SK-N-SH (cell line): ENCODE measurements around the gene SLC37A1. TPM values are rescaled to one million over a fixed set of nuclear protein-coding genes. Genes with fewer than 3 reads are reported as not detected.

Experiments used
- CTCF ChIA-PET: fragments of 300-600, 350-600 bp; formaldehyde crosslinking; extraction: SDS; loops from one replicate; lab custom pipeline; 2021; lab: Yijun Ruan, JAX
- POLR2A ChIA-PET: fragments of 350-600 bp; sonication (Branson Sonifier 250); formaldehyde crosslinking; extraction: SDS; loops from one replicate; lab custom pipeline; 2020; ENCODE audit warnings: antibody characterized with exemption, inconsistent platforms; lab: Yijun Ruan, JAX
- DNase-seq: peaks from one replicate; pipeline ENCODE4 v3.0.0; 2012
- H2AFZ ChIP-seq: fragments of 200-600 bp; sonication (generic); 2 replicates; pipeline ENCODE4 v1.8.1; 2016; ENCODE audit warnings: antibody characterized with exemption, mild to moderate bottlenecking, low read depth
- H3F3A ChIP-seq: fragments of 200-600 bp; sonication (generic); replicated peaks from 2 replicates; pipeline ENCODE3; 2016; ENCODE audit warnings: antibody characterized with exemption, mild to moderate bottlenecking; ENCODE audit not compliant: insufficient read depth
- H3K27ac ChIP-seq, 2 experiments: fragments of 200-500 bp in 1 of 2; fragments of 200-600 bp in 1 of 2; sonication (Bioruptor generic) in 1 of 2; sonication (generic), shearing (Covaris generic) in 1 of 2; 2 replicates each; pipeline versions ENCODE4 v1.5.1 to v1.6.1; 2014 to 2016; ENCODE audit warnings: low read depth in 2 of 2, inconsistent platforms in 1 of 2, low read length in 1 of 2, mild to moderate bottlenecking in 1 of 2, mixed read lengths in 1 of 2
- H3K27me3 ChIP-seq: fragments of 200-600 bp; sonication (generic), shearing (Covaris generic); 2 replicates; pipeline ENCODE4 v1.6.1; 2016; ENCODE audit warnings: mixed run types; ENCODE audit not compliant: insufficient read depth
- H3K36me3 ChIP-seq, 2 experiments: fragments of 200-500 bp in 1 of 2; fragments of 200-600 bp in 1 of 2; sonication (Bioruptor generic) in 1 of 2; sonication (generic) in 1 of 2; replicated peaks in 1 of 2; 2 replicates each; pipeline versions ENCODE3 to v1.5.1; 2014 to 2016; ENCODE audit warnings: low read length in 1 of 2, mild to moderate bottlenecking in 1 of 2; ENCODE audit not compliant: insufficient read depth in 2 of 2, control insufficient read depth in 1 of 2
- H3K4me1 ChIP-seq, 2 experiments: fragments of 200-500 bp in 1 of 2; fragments of 200-600 bp in 1 of 2; sonication (Bioruptor generic) in 1 of 2; sonication (generic), shearing (Covaris generic) in 1 of 2; 2 replicates each; pipeline versions ENCODE4 v1.5.1 to v1.6.1; 2014 to 2016; ENCODE audit warnings: low read depth in 1 of 2, low read length in 1 of 2, mixed run types in 1 of 2; ENCODE audit not compliant: insufficient read depth in 2 of 2, control insufficient read depth in 1 of 2
- H3K4me2 ChIP-seq: fragments of 200-600 bp; sonication (generic), shearing (Covaris generic); 2 replicates; pipeline ENCODE4 v1.6.1; 2017; ENCODE audit warnings: mixed run types
- H3K4me3 ChIP-seq, 2 experiments: fragments of 200-500 bp in 1 of 2; fragments of 200-600 bp in 1 of 2; sonication (Bioruptor generic) in 1 of 2; sonication (generic), shearing (Covaris generic) in 1 of 2; 2 replicates each; pipeline versions ENCODE4 v1.5.1 to v1.8.1; 2014 to 2016; ENCODE audit warnings: low read depth in 2 of 2, inconsistent platforms in 1 of 2, low read length in 1 of 2, mild to moderate bottlenecking in 1 of 2, mixed read lengths in 1 of 2, moderate library complexity in 1 of 2
- H3K79me2 ChIP-seq: fragments of 200-600 bp; sonication (generic); 2 replicates; pipeline ENCODE4 v1.8.1; 2017; ENCODE audit warnings: mild to moderate bottlenecking; ENCODE audit not compliant: insufficient read depth
- H3K9ac ChIP-seq: fragments of 200-600 bp; sonication (generic); 2 replicates; pipeline ENCODE4 v1.6.1; 2017; ENCODE audit warnings: mixed run types
- H3K9me2 ChIP-seq: fragments of 200-600 bp; sonication (generic); 2 replicates; pipeline ENCODE4 v1.6.1; 2017; ENCODE audit warnings: mixed run types
- H3K9me3 ChIP-seq: fragments of 200-600 bp; sonication (generic); 2 replicates; pipeline ENCODE4 v1.6.1; 2017; ENCODE audit warnings: mixed run types, mild to moderate bottlenecking, moderate library complexity
- H4K20me1 ChIP-seq: fragments of 200-600 bp; sonication (generic); 2 replicates; pipeline ENCODE4 v1.6.1; 2017; ENCODE audit warnings: mild to moderate bottlenecking, mixed run types; ENCODE audit not compliant: insufficient read depth
- CHD2 ChIP-seq: fragments of 150-350 bp; IDR thresholded peaks from 2 replicates; pipeline ENCODE4 v1.6.1; 2018; ENCODE audit warnings: low read length; ENCODE audit not compliant: partially characterized antibody
- EP300 ChIP-seq, 2 experiments: IDR thresholded peaks; 2 replicates each; pipeline versions ENCODE4 v1.4.0 to v1.6.1; 2012; ENCODE audit warnings: borderline replicate concordance in 1 of 2, low read depth in 1 of 2, low read length in 1 of 2
- EZH2phosphoT487 ChIP-seq: fragments of 200-600 bp; sonication (generic); IDR thresholded peaks from 2 replicates; pipeline ENCODE4 v1.6.1; 2017; ENCODE audit warnings: low read depth, mixed run types, mild to moderate bottlenecking, antibody characterized with exemption, moderate library complexity, borderline replicate concordance
- FOXM1 ChIP-seq: IDR thresholded peaks from 2 replicates; pipeline ENCODE4 v1.4.0; 2012; ENCODE audit warnings: low read depth, mild to moderate bottlenecking
- MXI1 ChIP-seq: IDR thresholded peaks from 2 replicates; pipeline ENCODE4 v1.6.1; 2012; ENCODE audit warnings: mild to moderate bottlenecking, low read depth, low read length, improper control_type of control experiment
- NFIC ChIP-seq: IDR thresholded peaks from 2 replicates; pipeline ENCODE4 v1.4.0; 2012; ENCODE audit warnings: borderline replicate concordance
- RXRA ChIP-seq: IDR thresholded peaks from 2 replicates; pipeline ENCODE4 v1.4.0; 2012; ENCODE audit warnings: low read depth, mild to moderate bottlenecking, borderline replicate concordance
- SIN3A ChIP-seq: IDR thresholded peaks from 2 replicates; pipeline ENCODE4 v1.6.1; 2012; ENCODE audit warnings: low read depth, mild to moderate bottlenecking, low read length, moderate library complexity, borderline replicate concordance
- TEAD4 ChIP-seq: IDR thresholded peaks from 2 replicates; pipeline ENCODE4 v1.4.0; 2012; ENCODE audit warnings: mild to moderate bottlenecking, borderline replicate concordance; ENCODE audit not compliant: insufficient read depth
- YY1 ChIP-seq: IDR thresholded peaks from 2 replicates; pipeline ENCODE4 v1.4.0; 2012; ENCODE audit warnings: low read depth, mild to moderate bottlenecking
- whole genome bisulfite sequencing: methylation state at CpG from one replicate; pipeline ENCODE4 v1.1.6; 2017; ENCODE audit warnings: low lambda C conversion rate; 5-methylcytosine and 5-hydroxymethylcytosine counted together
- polyA plus RNA-seq, 3 experiments: library from polyadenylated mRNA; depleted of rRNA; stranded (reverse); fragments of >200 nt; gene quantifications; 2 replicates each; pipeline ENCODE4 v1.2.3, GENCODE V29; 2012
- TF ChIP-seq, protein P1 (sequence below): fragments of 200-600 bp; sonication (generic); IDR thresholded peaks from 2 replicates; pipeline ENCODE4 v1.6.1; 2017; ENCODE audit warnings: antibody characterized with exemption, mild to moderate bottlenecking, moderate library complexity
- TF ChIP-seq, protein P2 (sequence below): fragments of 150-350 bp; IDR thresholded peaks from 2 replicates; pipeline ENCODE4 v1.6.1; 2016; ENCODE audit warnings: mild to moderate bottlenecking, low read depth, low read length

SLC37A1 gene
- polyA plus RNA-seq, 1 of the 3 experiments (the other 2 are of a cell fraction), result 2.8 TPM

DNA sequence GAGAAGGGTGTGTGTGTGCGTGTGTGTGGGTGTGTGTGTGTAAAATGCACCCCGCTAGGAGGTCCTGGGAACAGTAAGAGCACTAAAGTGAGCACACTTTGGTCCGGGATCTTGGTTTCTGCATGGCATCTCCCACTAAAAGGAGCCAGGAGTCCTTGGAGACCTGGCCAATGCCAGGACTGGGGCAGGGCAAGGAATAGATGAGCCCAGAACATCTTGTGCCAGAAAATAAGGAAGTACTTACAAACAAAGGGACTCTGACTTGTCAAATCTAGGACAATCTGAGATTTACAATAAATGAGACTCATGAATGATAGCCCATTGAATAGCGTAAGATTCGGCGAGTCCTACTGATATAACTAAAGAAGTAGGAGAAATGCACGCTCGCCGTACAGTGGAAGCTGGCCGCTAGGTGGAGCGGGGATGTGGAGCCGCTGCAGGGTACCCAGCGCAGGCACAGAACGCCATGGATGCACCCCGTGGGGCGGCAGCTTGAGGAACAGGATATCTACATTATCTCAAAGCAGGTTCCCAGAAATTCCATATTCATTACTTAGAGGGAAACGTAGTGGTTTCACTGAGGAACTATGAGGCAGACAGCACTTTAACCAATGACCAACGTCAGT, 7.1 kb downstream of the SLC37A1 start:
- no peaks in the 10 kb centered on the region for H3F3A ChIP-seq
- H3K79me2 ChIP-seq, result no peaks in the 10 kb centered on the region
- no peak overlapping the region for H3K27ac ChIP-seq
- H4K20me1 ChIP-seq, result no peaks in the 10 kb centered on the region
- DNase-seq, result peak; percentile 62
- H3K4me3 ChIP-seq, result no peak overlapping the region
- 79% methylated on average over 18 of the region's 18 CpGs for WGBS
- TF ChIP-seq SIN3A (no peak), NFIC (no peak)
- TF ChIP-seq, all 33 proteins: peak for 0
- no peak overlapping the region for H3K4me2 ChIP-seq
- no peaks in the 10 kb centered on the region for H3K9me3 ChIP-seq
- no peak overlapping the region for H2AFZ ChIP-seq
- no peaks in the 10 kb centered on the region; a peak in 1 of 4 replicates for H3K4me1 ChIP-seq
- H3K27me3 ChIP-seq, result no peaks in the 10 kb centered on the region
- H3K9me2 ChIP-seq, result no peaks in the 10 kb centered on the region
- CTCF ChIA-PET, result interaction anchor here (1.0 to 1.7 kb wide), 2 partner anchors 10 to 12 kb away, joined by 5 to 6 read pairs; no protein-coding TSS in a partner anchor
- no peaks in the 10 kb centered on the region for H3K36me3 ChIP-seq
- no peak overlapping the region for H3K9ac ChIP-seq
- POLR2A ChIA-PET, result no interaction called here

DNA sequence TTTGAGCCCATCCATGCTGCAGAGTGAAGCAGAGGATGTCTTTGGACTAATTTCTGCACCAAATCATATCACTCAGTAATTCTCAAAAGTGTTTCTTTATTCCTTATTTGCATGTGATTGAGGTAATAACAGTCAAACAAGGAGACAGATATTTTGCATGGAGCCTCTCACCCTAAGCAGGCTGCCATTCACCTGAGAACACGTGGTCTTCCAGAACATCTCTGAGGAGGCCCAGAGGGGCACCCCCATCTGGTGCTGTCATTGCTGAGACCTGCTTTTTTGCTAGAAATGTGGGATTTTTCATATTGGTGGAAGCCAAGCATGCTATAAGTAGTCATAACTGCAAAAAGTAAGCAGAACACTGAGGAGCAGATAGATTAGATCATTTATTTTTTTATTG, 7.7 kb downstream of the SLC37A1 start:
- no peak overlapping the region for H3K9ac ChIP-seq
- DNase-seq, result no peak
- no peaks in the 10 kb centered on the region for H3K27me3 ChIP-seq
- no peak overlapping the region for H2AFZ ChIP-seq
- no peaks in the 10 kb centered on the region for H3K79me2 ChIP-seq
- no peaks in the 10 kb centered on the region for H3F3A ChIP-seq
- H3K9me2 ChIP-seq, result no peaks in the 10 kb centered on the region
- no peaks in the 10 kb centered on the region for H3K36me3 ChIP-seq
- H3K9me3 ChIP-seq, result no peaks in the 10 kb centered on the region
- ChIA-PET CTCF (no interaction called here), POLR2A (no interaction called here)
- no peaks in the 10 kb centered on the region for H4K20me1 ChIP-seq
- no peak overlapping the region for H3K4me3 ChIP-seq
- no peaks in the 10 kb centered on the region for H3K4me1 ChIP-seq
- 85% methylated on average over 1 of the region's 1 CpG for WGBS
- H3K27ac ChIP-seq, result no peak overlapping the region
- no peak overlapping the region for H3K4me2 ChIP-seq
- TF ChIP-seq FOXM1, result no peak
- TF ChIP-seq EZH2phosphoT487, result no peak
- TF ChIP-seq, protein P1, sequence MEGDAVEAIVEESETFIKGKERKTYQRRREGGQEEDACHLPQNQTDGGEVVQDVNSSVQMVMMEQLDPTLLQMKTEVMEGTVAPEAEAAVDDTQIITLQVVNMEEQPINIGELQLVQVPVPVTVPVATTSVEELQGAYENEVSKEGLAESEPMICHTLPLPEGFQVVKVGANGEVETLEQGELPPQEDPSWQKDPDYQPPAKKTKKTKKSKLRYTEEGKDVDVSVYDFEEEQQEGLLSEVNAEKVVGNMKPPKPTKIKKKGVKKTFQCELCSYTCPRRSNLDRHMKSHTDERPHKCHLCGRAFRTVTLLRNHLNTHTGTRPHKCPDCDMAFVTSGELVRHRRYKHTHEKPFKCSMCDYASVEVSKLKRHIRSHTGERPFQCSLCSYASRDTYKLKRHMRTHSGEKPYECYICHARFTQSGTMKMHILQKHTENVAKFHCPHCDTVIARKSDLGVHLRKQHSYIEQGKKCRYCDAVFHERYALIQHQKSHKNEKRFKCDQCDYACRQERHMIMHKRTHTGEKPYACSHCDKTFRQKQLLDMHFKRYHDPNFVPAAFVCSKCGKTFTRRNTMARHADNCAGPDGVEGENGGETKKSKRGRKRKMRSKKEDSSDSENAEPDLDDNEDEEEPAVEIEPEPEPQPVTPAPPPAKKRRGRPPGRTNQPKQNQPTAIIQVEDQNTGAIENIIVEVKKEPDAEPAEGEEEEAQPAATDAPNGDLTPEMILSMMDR, result no peak
- TF ChIP-seq, protein P2, sequence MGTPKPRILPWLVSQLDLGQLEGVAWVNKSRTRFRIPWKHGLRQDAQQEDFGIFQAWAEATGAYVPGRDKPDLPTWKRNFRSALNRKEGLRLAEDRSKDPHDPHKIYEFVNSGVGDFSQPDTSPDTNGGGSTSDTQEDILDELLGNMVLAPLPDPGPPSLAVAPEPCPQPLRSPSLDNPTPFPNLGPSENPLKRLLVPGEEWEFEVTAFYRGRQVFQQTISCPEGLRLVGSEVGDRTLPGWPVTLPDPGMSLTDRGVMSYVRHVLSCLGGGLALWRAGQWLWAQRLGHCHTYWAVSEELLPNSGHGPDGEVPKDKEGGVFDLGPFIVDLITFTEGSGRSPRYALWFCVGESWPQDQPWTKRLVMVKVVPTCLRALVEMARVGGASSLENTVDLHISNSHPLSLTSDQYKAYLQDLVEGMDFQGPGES, result no peak
- TF ChIP-seq EP300 (IDR thresholded peaks at IDR 0.05; ENCODE audit: borderline replicate concordance in 1 of 2, low read depth in 1 of 2, low read length in 1 of 2), result no peak
- TF ChIP-seq MXI1, result no peak
- TF ChIP-seq YY1, result no peak
- TF ChIP-seq TEAD4, result no peak
- TF ChIP-seq NFIC, result no peak
- TF ChIP-seq RXRA, result no peak
- TF ChIP-seq CHD2, result no peak
- TF ChIP-seq, all 33 proteins: peak for 0
